Type B pancreatic cell (in vitro differentiated cells): ENCODE data around the gene SHCBP1L. TPM values are rescaled to one million over a fixed set of nuclear protein-coding genes. Genes with fewer than 3 reads are reported as not detected.

Source experiments
- DNase-seq: peaks from one replicate; pipeline ENCODE4 v3.0.0; 2021; ENCODE audit warnings: mixed read lengths; ENCODE audit not compliant: unreplicated experiment; ENCODE audit errors: extremely low spot score
- H3K27ac Mint-ChIP-seq: 2 replicates; pipeline ENCODE4 v1.8.0; 2021; ENCODE audit warnings: mild to moderate bottlenecking, mixed read lengths
- H3K27me3 Mint-ChIP-seq: 2 replicates; pipeline ENCODE4 v1.8.0; 2021; ENCODE audit warnings: mixed read lengths
- H3K36me3 Mint-ChIP-seq: 2 replicates; pipeline ENCODE4 v1.8.0; 2021; ENCODE audit warnings: mixed read lengths
- H3K4me1 Mint-ChIP-seq: one replicate; pipeline ENCODE4 v1.8.0; 2021; ENCODE audit warnings: mixed read lengths; ENCODE audit not compliant: unreplicated experiment
- H3K4me3 Mint-ChIP-seq: 2 replicates; pipeline ENCODE4 v1.8.0; 2021; ENCODE audit warnings: mild to moderate bottlenecking, mixed read lengths
- H3K9me3 Mint-ChIP-seq: 2 replicates; pipeline ENCODE4 v1.8.0; 2021; ENCODE audit warnings: mixed read lengths
- CTCF ChIP-seq: fragments of 200-600 bp; sonication (generic); conservative IDR thresholded peaks from 2 replicates; pipeline ENCODE4 v1.5.0; 2021; ENCODE audit warnings: antibody characterized with exemption, mild to moderate bottlenecking
- long read RNA-seq: library from polyadenylated mRNA; unstranded; transcript quantifications from one replicate; pipeline ENCODE4 v2.0.0, GENCODE V29; 2020
- total RNA-seq: library from RNA; stranded (reverse); gene quantifications from 2 replicates; pipeline ENCODE4 v1.2.1, GENCODE V29; 2021; ENCODE audit warnings: low replicate concordance

SHCBP1L gene
- not detected in 2 replicates for total RNA-seq
- long read RNA-seq = 0 reads

GRCh38 chr1:182952677-182953444, at the start of gene SHCBP1L:
SHCBP1L (minus strand) TSS chr1:182953166; CDS start chr1:182953133, 33 bp downstream.
- H3K9me3 Mint-ChIP-seq = no peaks in the 10 kb centered on the region
- H3K4me1 Mint-ChIP-seq = no peaks in the 10 kb centered on the region
- no peak for TF ChIP-seq CTCF
- no peaks in the 10 kb centered on the region for H3K36me3 Mint-ChIP-seq
- DNase-seq = no peak
- no peak within 1 kb of the TSS for H3K4me3 Mint-ChIP-seq
- no peaks in the 10 kb centered on the region for H3K27me3 Mint-ChIP-seq
- H3K27ac Mint-ChIP-seq = no peak within 1 kb of the TSS

GRCh38 chr1:183002267-183002666, 49.3 kb upstream of the SHCBP1L start:
- DNase-seq = no peak
- peaks cover 3% of the 10 kb centered on the region for H3K27me3 Mint-ChIP-seq
- H3K4me1 Mint-ChIP-seq = no peaks in the 10 kb centered on the region
- TF ChIP-seq CTCF = no peak
- H3K4me3 Mint-ChIP-seq = no peak overlapping the region
- no peaks in the 10 kb centered on the region for H3K9me3 Mint-ChIP-seq
- H3K27ac Mint-ChIP-seq = no peak overlapping the region
- H3K36me3 Mint-ChIP-seq = no peaks in the 10 kb centered on the region

- Mint-ChIP-seq H3K9me3 (no peaks in the 10 kb centered on the region), H3K27ac (no peak overlapping the region), H3K4me1 (no peaks in the 10 kb centered on the region), H3K36me3 (no peaks in the 10 kb centered on the region), H3K27me3 (no peaks in the 10 kb centered on the region), H3K4me3 (no peak overlapping the region)
- no peak for TF ChIP-seq CTCF
- DNase-seq = no peak
These were observed 47.4 kb upstream of the SHCBP1L start for GRCh38 chr1:183000167-183000962.

- DNase-seq = no peak
- no peaks in the 10 kb centered on the region for H3K4me1 Mint-ChIP-seq
- no peak overlapping the region for H3K4me3 Mint-ChIP-seq
- H3K27ac Mint-ChIP-seq = no peak overlapping the region
- TF ChIP-seq CTCF = no peak
- no peaks in the 10 kb centered on the region for H3K27me3 Mint-ChIP-seq
- no peaks in the 10 kb centered on the region for H3K9me3 Mint-ChIP-seq
- no peaks in the 10 kb centered on the region for H3K36me3 Mint-ChIP-seq
These were observed 45.5 kb upstream of the SHCBP1L start for GRCh38 chr1:182998482-182998881.

- H3K27ac Mint-ChIP-seq = no peak overlapping the region
- TF ChIP-seq CTCF = no peak
- no peaks in the 10 kb centered on the region for H3K27me3 Mint-ChIP-seq
- no peaks in the 10 kb centered on the region for H3K4me1 Mint-ChIP-seq
- DNase-seq = no peak
- H3K36me3 Mint-ChIP-seq = no peaks in the 10 kb centered on the region
- H3K4me3 Mint-ChIP-seq = no peak overlapping the region
- H3K9me3 Mint-ChIP-seq = no peaks in the 10 kb centered on the region
These were observed 43.9 kb upstream of the SHCBP1L start for GRCh38 chr1:182996816-182997215.
